HepG2 (cell line): ENCODE data around the gene COLGALT1. TPM values are rescaled to one million over a fixed set of nuclear protein-coding genes. Genes with fewer than 3 reads are reported as not detected.

Experiments
- ELF4 ChIP-seq: sonication (generic); formaldehyde crosslinking; IDR thresholded peaks from 2 replicates; pipeline ENCODE4 v1.5.0; 2020; ENCODE audit warnings: missing genetic modification reagents, mild to moderate bottlenecking, moderate library complexity, borderline replicate concordance
- FOXM1 ChIP-seq: sonication (generic); formaldehyde crosslinking; IDR thresholded peaks from 2 replicates; pipeline ENCODE4 v1.5.0; 2020; ENCODE audit warnings: missing genetic modification reagents
- JDP2 ChIP-seq: sonication (generic); formaldehyde crosslinking; IDR thresholded peaks from 2 replicates; pipeline ENCODE4 v1.8.1; 2022; ENCODE audit warnings: missing genetic modification reagents, borderline replicate concordance
- MATR3 ChIP-seq: sonication (generic); formaldehyde crosslinking; IDR thresholded peaks from 2 replicates; pipeline ENCODE4 v1.4.0; 2020; ENCODE audit warnings: missing genetic modification reagents
- MEIS2 ChIP-seq: sonication (generic); formaldehyde crosslinking; IDR thresholded peaks from 2 replicates; pipeline ENCODE4 v1.9.0; 2021; ENCODE audit warnings: mild to moderate bottlenecking, missing genetic modification reagents
- NAIF1 ChIP-seq: sonication (generic); formaldehyde crosslinking; IDR thresholded peaks from 2 replicates; pipeline ENCODE4 v1.5.0; 2020; ENCODE audit warnings: mild to moderate bottlenecking, missing genetic modification reagents, borderline replicate concordance
- SUZ12 ChIP-seq: fragments of 150-350 bp; IDR thresholded peaks from 2 replicates; pipeline ENCODE4 v1.6.1; 2014; ENCODE audit warnings: low read depth, low read length
- ZBTB7B ChIP-seq: sonication (generic); formaldehyde crosslinking; IDR thresholded peaks from 2 replicates; pipeline ENCODE4 v1.4.0; 2020; ENCODE audit warnings: missing genetic modification reagents
- ZNF569 ChIP-seq: sonication (generic); formaldehyde crosslinking; IDR thresholded peaks from 2 replicates; pipeline ENCODE4 v1.5.0; 2020; ENCODE audit warnings: mild to moderate bottlenecking, missing genetic modification reagents, moderate library complexity, borderline replicate concordance
- polyA plus RNA-seq, 8 experiments: library from polyadenylated mRNA; depleted of rRNA in 3 of 8; stranded (reverse) in 7 of 8; unstranded in 1 of 8; fragments of >200 nt; fragmentation: Illumina TruSeq in 4 of 8; extraction: Trizol in 4 of 8; gene quantifications; 2 replicates each; pipeline versions ENCODE4 v1.2.1 to v1.2.3, GENCODE V29; 2011 to 2016; ENCODE audit warnings: low read depth in 4 of 8, missing spikeins in 1 of 8, mixed read lengths in 1 of 8; ENCODE audit not compliant: insufficient read depth in 1 of 8
- total RNA-seq, 5 experiments: library from RNA; depleted of rRNA; stranded (reverse); fragments of >200 nt; fragmentation: Illumina TruSeq; extraction: Trizol; gene quantifications; 2 replicates each; pipeline ENCODE4 v1.2.3, GENCODE V29; 2016; ENCODE audit warnings: low read depth in 1 of 5
- TF ChIP-seq, protein P1 (sequence below): sonication (generic); formaldehyde crosslinking; IDR thresholded peaks from 2 replicates; pipeline ENCODE4 v1.4.0; 2020; ENCODE audit warnings: missing genetic modification reagents
- TF ChIP-seq, protein P2 (sequence below): sonication (generic); formaldehyde crosslinking; IDR thresholded peaks from 2 replicates; pipeline ENCODE4 v1.4.0; 2020; ENCODE audit warnings: missing genetic modification reagents
- TF ChIP-seq, protein P3 (sequence below): sonication (generic); formaldehyde crosslinking; IDR thresholded peaks from 2 replicates; pipeline ENCODE4 v1.9.0; 2021; ENCODE audit warnings: missing genetic modification reagents, borderline replicate concordance
- TF ChIP-seq, protein P4 (sequence below): sonication (generic); formaldehyde crosslinking; IDR thresholded peaks from 2 replicates; pipeline ENCODE4 v1.4.0; 2020; ENCODE audit warnings: low read depth, missing genetic modification reagents

The COLGALT1 gene
- total and polyA plus RNA-seq, 2 of the 13 experiments (the other 11 are each of a cell fraction or from before 2014, with no cell fraction given), result 58.0 to 211 TPM

DNA sequence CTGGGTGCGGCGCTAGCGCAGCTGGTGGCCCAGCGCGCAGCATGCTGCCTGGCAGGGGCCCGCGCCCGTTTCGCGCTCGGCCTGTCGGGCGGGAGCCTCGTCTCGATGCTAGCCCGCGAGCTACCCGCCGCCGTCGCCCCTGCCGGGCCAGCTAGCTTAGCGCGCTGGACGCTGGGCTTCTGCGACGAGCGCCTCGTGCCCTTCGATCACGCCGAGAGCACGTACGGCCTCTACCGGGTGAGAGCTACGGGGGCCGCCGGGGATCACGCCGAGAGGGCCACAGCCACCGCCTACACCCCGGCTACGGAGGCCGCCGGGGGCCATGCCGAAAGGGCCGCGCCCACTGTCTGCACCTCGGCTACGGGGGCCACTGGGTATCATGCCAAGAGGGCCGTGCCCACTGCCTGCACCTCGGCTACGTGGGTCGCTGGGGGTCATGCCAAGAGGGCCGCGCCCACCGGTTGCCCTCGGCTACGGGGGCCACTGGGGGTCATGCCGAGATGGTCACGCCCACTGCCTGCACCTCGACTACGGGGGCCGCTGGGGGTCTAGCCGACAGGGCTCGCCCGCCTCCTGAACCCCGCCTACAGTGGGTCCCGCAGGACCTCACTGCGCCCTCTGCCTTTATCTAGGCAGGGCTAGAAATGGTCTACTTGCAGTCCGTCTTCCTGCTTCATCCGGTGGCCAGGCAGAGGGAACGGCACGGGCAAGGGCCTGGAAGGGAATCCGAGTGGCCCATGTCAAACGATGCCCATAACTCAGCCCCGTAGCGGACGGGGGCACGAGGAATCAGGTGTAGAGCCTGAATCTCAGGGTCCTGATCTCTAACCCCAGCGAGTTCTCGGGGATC, 43.5 kb upstream of the COLGALT1 start (continued):
- TF ChIP-seq, protein P1, sequence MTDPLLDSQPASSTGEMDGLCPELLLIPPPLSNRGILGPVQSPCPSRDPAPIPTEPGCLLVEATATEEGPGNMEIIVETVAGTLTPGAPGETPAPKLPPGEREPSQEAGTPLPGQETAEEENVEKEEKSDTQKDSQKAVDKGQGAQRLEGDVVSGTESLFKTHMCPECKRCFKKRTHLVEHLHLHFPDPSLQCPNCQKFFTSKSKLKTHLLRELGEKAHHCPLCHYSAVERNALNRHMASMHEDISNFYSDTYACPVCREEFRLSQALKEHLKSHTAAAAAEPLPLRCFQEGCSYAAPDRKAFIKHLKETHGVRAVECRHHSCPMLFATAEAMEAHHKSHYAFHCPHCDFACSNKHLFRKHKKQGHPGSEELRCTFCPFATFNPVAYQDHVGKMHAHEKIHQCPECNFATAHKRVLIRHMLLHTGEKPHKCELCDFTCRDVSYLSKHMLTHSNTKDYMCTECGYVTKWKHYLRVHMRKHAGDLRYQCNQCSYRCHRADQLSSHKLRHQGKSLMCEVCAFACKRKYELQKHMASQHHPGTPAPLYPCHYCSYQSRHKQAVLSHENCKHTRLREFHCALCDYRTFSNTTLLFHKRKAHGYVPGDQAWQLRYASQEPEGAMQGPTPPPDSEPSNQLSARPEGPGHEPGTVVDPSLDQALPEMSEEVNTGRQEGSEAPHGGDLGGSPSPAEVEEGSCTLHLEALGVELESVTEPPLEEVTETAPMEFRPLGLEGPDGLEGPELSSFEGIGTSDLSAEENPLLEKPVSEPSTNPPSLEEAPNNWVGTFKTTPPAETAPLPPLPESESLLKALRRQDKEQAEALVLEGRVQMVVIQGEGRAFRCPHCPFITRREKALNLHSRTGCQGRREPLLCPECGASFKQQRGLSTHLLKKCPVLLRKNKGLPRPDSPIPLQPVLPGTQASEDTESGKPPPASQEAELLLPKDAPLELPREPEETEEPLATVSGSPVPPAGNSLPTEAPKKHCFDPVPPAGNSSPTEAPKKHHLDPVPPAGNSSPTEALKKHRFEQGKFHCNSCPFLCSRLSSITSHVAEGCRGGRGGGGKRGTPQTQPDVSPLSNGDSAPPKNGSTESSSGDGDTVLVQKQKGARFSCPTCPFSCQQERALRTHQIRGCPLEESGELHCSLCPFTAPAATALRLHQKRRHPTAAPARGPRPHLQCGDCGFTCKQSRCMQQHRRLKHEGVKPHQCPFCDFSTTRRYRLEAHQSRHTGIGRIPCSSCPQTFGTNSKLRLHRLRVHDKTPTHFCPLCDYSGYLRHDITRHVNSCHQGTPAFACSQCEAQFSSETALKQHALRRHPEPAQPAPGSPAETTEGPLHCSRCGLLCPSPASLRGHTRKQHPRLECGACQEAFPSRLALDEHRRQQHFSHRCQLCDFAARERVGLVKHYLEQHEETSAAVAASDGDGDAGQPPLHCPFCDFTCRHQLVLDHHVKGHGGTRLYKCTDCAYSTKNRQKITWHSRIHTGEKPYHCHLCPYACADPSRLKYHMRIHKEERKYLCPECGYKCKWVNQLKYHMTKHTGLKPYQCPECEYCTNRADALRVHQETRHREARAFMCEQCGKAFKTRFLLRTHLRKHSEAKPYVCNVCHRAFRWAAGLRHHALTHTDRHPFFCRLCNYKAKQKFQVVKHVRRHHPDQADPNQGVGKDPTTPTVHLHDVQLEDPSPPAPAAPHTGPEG (CRISPR knock-in tag), result peak; percentile 84; the same call in 1 of the 2 replicates
- TF ChIP-seq FOXM1 (no peak), JDP2 (no peak), NAIF1 (peak; percentile 86; the same call in 1 of the 2 replicates), ELF4 (no peak), SUZ12 (no peak), MATR3 (CRISPR knock-in tag) (no peak), MEIS2 (no peak; the same call in 1 of the 2 replicates), ZBTB7B (CRISPR knock-in tag) (peak; percentile 95), ZNF569 (CRISPR knock-in tag) (no peak)
- TF ChIP-seq, protein P2, sequence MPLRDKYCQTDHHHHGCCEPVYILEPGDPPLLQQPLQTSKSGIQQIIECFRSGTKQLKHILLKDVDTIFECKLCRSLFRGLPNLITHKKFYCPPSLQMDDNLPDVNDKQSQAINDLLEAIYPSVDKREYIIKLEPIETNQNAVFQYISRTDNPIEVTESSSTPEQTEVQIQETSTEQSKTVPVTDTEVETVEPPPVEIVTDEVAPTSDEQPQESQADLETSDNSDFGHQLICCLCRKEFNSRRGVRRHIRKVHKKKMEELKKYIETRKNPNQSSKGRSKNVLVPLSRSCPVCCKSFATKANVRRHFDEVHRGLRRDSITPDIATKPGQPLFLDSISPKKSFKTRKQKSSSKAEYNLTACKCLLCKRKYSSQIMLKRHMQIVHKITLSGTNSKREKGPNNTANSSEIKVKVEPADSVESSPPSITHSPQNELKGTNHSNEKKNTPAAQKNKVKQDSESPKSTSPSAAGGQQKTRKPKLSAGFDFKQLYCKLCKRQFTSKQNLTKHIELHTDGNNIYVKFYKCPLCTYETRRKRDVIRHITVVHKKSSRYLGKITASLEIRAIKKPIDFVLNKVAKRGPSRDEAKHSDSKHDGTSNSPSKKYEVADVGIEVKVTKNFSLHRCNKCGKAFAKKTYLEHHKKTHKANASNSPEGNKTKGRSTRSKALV (CRISPR knock-in tag), result peak; percentile 59
- TF ChIP-seq, protein P3, sequence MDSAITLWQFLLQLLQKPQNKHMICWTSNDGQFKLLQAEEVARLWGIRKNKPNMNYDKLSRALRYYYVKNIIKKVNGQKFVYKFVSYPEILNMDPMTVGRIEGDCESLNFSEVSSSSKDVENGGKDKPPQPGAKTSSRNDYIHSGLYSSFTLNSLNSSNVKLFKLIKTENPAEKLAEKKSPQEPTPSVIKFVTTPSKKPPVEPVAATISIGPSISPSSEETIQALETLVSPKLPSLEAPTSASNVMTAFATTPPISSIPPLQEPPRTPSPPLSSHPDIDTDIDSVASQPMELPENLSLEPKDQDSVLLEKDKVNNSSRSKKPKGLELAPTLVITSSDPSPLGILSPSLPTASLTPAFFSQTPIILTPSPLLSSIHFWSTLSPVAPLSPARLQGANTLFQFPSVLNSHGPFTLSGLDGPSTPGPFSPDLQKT (CRISPR knock-in tag), result peak; percentile 56; the same call in 1 of the 2 replicates
- TF ChIP-seq, protein P4, sequence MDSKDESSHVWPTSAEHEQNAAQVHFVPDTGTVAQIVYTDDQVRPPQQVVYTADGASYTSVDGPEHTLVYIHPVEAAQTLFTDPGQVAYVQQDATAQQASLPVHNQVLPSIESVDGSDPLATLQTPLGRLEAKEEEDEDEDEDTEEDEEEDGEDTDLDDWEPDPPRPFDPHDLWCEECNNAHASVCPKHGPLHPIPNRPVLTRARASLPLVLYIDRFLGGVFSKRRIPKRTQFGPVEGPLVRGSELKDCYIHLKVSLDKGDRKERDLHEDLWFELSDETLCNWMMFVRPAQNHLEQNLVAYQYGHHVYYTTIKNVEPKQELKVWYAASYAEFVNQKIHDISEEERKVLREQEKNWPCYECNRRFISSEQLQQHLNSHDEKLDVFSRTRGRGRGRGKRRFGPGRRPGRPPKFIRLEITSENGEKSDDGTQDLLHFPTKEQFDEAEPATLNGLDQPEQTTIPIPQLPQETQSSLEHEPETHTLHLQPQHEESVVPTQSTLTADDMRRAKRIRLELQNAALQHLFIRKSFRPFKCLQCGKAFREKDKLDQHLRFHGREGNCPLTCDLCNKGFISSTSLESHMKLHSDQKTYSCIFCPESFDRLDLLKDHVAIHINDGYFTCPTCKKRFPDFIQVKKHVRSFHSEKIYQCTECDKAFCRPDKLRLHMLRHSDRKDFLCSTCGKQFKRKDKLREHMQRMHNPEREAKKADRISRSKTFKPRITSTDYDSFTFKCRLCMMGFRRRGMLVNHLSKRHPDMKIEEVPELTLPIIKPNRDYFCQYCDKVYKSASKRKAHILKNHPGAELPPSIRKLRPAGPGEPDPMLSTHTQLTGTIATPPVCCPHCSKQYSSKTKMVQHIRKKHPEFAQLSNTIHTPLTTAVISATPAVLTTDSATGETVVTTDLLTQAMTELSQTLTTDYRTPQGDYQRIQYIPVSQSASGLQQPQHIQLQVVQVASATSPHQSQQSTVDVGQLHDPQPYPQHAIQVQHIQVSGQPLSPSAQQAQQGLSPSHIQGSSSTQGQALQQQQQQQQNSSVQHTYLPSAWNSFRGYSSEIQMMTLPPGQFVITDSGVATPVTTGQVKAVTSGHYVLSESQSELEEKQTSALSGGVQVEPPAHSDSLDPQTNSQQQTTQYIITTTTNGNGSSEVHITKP (CRISPR knock-in tag), result peak; percentile 78; the same call in 1 of the 2 replicates
